Esophagus muscularis mucosa (tissue), 4 donors: ENCODE data around the gene MFSD6.

ENCODE experiments used
- EP300 ChIP-seq: sonication (generic); formaldehyde crosslinking; IDR thresholded peaks from one replicate; pipeline ENCODE4 v1.6.1; 2017; ENCODE audit warnings: antibody characterized with exemption
- POLR2A ChIP-seq: fragments of 450-650 bp; IDR thresholded peaks from one replicate; pipeline ENCODE4 v1.6.1; 2017; ENCODE audit warnings: antibody characterized with exemption, moderate library complexity, mild to moderate bottlenecking, low read depth
- POLR2AphosphoS5 ChIP-seq, 2 donors: sonication (generic); formaldehyde crosslinking; IDR thresholded peaks; one replicate each; pipeline ENCODE4 v1.6.1; 2017; ENCODE audit warnings: antibody characterized with exemption in 2 of 2
- TF ChIP-seq, protein P1 (sequence below), 3 experiments: fragments of 200-600 bp in 2 of 3; fragments of 450-650 bp in 1 of 3; sonication (generic) in 2 of 3; IDR thresholded peaks; one replicate each; pipeline ENCODE4 v1.5.1; 2017 to 2019; ENCODE audit warnings: antibody characterized with exemption in 3 of 3, mild to moderate bottlenecking in 2 of 3, moderate library complexity in 1 of 3

DNA sequence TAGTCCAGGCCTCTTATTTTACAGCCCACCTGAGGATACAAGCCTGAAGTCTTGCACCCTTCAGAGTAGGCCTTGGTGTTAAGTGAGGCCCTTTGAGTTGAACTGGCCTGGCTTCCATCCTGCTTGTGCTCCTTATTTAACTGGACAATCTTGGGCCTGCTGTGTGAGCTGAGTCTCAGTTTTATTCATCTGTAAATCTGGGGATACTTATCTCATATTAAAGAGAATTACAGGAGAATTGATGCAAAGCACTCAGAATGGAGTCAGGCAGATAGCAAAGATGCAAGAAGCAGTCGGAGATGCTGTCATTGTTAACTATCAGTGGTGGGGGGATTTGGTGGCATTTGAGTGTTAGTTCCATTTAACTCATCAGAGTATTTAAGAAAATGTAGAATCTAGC lies 36.8 kb downstream of the MFSD6 start:
- TF ChIP-seq, protein P1, sequence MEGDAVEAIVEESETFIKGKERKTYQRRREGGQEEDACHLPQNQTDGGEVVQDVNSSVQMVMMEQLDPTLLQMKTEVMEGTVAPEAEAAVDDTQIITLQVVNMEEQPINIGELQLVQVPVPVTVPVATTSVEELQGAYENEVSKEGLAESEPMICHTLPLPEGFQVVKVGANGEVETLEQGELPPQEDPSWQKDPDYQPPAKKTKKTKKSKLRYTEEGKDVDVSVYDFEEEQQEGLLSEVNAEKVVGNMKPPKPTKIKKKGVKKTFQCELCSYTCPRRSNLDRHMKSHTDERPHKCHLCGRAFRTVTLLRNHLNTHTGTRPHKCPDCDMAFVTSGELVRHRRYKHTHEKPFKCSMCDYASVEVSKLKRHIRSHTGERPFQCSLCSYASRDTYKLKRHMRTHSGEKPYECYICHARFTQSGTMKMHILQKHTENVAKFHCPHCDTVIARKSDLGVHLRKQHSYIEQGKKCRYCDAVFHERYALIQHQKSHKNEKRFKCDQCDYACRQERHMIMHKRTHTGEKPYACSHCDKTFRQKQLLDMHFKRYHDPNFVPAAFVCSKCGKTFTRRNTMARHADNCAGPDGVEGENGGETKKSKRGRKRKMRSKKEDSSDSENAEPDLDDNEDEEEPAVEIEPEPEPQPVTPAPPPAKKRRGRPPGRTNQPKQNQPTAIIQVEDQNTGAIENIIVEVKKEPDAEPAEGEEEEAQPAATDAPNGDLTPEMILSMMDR (IDR thresholded peaks at IDR 0.05) = no peak
- TF ChIP-seq POLR2A (no peak), EP300 (no peak), POLR2AphosphoS5 (IDR thresholded peaks at IDR 0.05) (no peak)
